GM12874 (cell line): Measurements from ENCODE around the gene MON1A.

Experiments used
- CTCF ChIP-seq: IDR thresholded peaks from 2 replicates; pipeline ENCODE4 v1.5.1; 2011; ENCODE audit warnings: low read depth, mild to moderate bottlenecking, control low read depth, low read length, moderate library complexity; ENCODE audit not compliant: insufficient read depth

Gene MON1A

GRCh38 chr3:49930168-49930690 is 618 bp upstream of the MON1A start:
- TF ChIP-seq CTCF, result no peak

GRCh38 chr3:49928481-49929017 is 1.1 kb downstream of the MON1A start:
- TF ChIP-seq CTCF, result no peak

GRCh38 chr3:49927798-49928197 is 1.8 kb downstream of the MON1A start:
- no peak for TF ChIP-seq CTCF

- no peak for TF ChIP-seq CTCF
Observed at GRCh38 chr3:49926117-49926728, 3.4 kb downstream of the MON1A start.

GRCh38 chr3:49925485-49925884 is 4.1 kb downstream of the MON1A start:
- no peak for TF ChIP-seq CTCF

- no peak for TF ChIP-seq CTCF
Observed at GRCh38 chr3:49924683-49925082, 4.9 kb downstream of the MON1A start.

- TF ChIP-seq CTCF, result no peak
Observed at GRCh38 chr3:49916686-49917085, 12.9 kb downstream of the MON1A start.

- TF ChIP-seq CTCF, result no peak
Observed at GRCh38 chr3:49914906-49915305, 14.7 kb downstream of the MON1A start.
